NCI-H128 (cell line): ENCODE measurements around the gene CTIF.

ENCODE experiments used
- DNase-seq: peaks from one replicate; lab custom pipeline; 2025; ENCODE audit not compliant: unreplicated experiment; lab: John Stamatoyannopoulos, UW

Gene CTIF

DNA sequence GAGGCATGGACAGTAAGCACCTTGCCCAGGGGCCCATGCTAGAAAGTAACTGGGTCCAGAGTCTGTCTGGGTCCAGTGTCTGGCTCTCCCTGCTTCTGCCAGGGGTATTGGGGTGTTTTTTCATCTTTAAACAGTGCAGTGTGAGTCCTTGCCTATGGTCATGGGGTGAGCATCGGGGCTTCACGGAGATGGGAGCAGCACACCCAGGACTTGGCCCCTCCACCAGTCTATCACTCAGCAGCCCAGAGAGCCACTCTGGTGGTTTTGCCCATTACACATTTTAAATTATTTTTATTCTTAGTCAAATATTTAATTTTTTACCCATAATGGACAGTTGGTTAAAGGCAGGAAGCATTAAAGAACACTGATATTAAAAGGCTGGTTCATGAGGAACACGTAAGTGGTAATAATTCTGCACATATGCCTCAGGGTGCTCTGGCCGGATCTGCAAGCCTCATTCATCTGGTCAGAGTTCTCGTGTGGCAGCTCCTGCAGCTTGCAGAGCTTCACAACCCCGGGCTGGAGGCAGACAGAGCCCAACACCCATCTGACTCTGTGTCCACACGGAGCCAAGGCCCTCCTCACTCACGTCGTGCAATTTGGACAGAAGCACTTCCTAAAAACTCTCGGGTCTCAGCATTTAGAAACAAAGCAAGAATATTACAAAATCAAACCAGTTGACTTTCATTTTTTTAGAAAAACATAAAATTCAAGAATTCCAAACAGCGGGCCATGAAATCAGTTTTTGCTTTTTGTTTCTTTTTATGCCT is 204.1 kb downstream of the CTIF start:
- DNase-seq = no peak

DNA sequence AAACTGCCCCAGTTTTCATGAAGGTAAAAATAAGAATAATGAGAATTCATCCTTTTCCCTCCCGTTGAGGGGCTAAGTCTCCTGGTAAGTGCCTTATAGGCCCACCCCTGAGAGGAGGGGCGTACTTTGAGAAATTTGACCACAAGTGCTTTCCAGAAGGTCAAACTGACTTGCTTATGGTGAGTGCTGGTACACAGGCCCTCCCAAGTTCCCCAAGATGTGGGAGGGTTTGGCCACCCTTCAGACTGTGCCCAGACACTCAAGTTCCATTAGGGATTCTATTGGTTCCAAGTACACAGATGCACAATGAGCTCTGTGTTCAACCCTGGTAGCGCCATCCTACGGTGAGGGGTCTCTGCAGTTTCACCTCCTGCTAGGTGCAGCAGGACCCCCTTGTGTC is 205.1 kb downstream of the CTIF start:
- DNase-seq = no peak

DNA sequence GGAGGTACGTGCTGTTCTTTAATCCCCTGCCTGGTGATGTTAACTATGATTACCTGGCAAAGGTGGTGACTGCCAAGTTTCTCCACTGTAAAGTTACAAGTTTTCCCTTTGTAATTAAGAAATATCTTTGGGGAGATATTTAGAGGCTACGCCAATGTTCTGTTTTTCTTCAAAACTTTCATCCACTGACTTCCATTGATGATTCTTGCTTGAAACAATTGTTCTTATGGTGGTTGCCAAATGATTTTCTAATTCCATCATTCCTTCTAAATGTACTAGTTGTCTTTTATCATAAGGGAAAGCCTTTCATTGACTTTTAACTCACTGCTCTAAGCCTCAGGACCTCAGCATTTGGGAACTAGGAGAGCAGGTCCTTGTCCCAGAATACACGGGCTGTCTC is 206.5 kb downstream of the CTIF start:
- no peak for DNase-seq

DNA sequence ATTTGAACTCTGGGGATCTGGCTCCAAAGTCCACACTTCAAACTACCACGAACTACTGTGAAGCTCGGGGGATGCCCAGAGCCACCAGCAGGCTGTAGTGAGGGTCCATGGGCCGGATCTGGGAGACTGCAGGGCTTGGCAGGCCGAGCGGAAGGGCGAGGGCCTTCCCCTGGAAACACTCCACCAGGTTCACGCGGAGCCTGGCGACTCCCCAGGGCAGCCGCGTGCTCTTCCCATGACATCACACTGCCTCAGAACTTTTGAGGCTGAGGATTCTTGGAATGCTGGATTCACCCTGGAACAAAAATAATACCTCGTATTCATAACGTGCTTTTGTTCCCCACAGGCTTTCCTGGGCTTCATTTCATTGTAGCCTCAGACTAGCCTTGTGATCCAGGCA is 210.9 kb downstream of the CTIF start:
- no peak for DNase-seq

DNA sequence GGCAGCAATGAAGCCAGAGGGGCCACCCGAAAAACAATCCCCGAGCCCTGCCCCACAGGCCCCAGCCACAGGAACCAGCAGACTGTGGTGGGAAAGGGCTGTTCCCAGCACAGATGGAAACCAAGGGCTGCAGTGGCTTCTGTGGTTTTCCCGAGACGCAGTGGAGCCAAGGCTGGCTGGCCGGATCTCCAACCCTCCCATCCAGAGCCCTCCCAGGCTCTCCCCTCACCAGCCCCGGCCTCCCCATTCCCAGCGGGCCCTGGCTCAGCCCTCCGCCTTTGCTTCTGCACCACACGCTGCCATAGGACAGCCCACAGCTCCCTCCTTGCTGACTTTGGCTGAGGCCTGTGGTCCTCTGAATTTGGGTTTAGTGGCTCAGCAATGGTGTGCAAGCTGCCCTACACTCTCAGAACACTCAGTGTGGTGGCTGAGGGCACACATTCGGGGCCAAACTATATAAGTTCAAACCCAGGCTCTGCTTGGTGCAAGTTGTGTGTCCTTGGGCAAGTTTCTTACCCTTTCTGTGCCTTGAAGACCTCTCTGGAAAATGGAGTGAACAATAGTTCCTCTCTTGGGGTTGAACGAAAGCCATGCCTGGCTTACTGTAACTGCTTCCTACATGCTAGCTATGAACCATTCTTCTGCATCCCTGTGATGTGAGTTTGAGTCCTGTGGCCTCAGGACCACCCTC is 211.8 kb downstream of the CTIF start:
- no peak for DNase-seq

DNA sequence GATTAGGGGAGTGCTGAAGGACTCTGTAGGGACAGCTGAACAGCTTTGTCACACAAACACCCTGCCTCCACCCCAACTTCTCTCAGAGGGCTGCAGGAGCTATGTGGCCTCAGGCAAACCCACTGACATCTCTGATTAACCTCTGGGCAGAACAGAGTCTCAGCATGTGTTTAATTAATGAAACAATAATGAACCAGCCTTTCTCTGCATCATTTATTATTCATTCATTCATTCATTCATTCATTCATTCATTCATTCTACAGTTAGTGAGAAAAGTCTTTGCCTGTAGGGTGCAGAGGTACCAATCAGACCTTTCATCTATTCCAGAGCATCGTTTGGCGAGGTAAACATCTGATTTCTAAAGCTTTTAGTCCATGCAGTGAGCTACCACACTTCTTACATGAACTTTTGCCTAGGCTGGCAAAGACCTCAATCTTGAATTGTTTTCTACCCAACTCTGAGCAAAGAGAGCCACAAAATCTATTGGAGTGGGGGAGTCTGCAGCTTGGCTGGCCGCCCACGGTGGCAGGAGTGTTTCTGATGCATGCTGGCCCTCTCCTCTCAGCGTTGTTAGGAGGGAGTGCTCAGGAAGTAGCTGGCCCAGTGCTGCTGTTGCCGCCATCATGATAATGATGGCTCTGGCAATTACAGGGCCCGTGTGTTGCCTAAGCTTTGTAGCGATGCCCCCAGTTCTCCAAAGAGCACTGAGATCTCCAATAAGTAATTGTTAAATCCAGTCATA is 213.1 kb downstream of the CTIF start:
- no peak for DNase-seq

DNA sequence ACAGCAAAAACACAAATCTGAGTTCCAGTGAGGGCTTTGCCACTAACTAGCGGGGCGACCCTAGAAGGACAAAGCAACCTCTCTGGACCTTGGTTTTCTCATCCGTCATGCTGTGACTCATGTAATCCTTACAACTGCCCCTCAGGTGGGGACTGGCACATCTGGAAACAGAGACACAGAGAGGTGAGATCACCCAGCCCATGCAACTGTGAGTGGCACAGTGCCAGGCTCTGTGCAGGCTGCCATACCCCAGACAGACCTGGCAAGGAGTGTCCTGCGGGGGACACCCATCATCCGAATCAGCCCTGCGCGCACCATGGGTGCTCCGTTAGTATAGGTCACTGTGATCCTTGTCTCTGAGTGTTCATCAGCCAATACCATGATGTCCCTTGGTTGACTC is 213.6 kb downstream of the CTIF start:
- no peak for DNase-seq

DNA sequence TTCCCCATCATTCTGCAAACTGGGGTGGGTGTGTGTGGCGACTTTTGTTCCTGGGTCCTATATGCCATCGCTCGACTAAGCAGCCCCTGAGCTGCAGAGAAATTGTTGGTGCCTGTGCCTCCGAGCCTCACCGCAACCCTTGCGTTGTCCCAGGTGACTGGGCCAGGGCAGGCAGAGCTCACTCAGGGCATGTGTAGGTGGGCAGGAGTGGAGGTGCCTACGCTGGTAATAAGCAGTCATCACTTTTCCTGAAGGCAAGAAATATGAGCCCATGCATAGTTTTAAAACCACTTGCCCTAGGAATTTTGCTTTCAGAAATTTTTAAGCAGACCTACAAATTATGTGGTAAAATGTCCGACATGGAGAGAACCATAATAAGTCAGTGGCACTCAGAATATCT is 214.1 kb downstream of the CTIF start:
- no peak for DNase-seq

DNA sequence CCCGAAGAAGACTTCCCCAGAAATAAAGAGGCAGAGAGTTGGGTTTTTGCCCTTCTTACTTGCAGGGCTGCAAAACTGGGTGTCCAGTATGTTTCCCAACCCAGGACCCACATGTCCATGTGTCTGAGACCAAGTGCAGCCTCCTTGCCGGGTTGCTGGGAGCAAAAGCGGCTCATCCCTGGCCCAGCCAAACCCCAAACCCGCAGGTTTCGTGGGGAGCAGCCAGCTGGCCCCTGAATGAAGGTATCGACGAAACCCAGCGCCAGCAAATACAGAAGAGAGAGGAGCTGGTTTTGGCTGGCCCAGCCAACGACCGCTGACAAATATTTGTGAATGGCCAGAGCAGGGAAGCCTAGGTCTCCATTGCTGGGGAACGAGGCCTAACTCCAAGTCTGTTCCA is 214.9 kb downstream of the CTIF start:
- no peak for DNase-seq

DNA sequence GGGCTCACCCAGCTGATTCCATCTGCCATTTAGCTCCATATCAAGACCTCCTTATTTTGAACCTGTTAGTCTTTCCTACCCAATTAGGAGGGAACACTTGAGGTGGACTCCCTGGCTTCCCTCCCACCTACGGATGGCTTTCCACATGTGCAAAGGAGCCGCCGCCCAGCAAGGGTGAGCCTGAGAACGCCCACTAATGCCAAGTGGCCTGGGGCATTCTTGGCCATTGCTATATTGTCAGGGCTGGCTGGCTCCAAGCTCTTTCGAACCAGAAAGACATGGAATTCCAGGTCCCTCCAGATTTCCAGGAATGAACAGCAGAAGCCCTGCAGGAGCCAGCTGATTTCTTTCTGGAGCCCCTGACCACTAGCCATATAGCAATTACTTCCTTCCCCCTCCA is 215.7 kb downstream of the CTIF start:
- DNase-seq = no peak

DNA sequence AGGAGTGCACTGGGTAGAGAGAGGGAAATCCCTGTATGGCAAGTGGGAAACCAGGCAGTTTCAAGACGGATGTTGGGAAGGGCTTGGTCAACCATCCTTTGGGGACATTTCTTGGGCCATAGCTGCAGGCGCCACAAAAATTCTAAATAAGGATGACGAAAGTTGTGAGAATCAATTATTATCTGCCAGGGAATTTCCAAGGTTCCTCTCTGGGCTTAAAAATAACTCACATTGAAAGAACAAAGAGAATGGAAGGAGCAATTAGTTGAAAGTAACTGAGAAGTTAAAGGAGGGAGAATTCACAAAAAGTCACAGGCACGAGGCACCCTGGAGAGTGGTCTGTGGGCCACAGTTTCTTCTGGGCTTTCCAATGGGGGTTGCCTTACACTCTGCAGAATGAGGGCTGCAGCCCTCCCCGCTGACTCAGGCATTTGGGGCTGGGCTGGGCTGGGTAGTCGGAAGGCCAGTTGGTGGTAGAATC is 216.2 kb downstream of the CTIF start:
- no peak for DNase-seq

DNA sequence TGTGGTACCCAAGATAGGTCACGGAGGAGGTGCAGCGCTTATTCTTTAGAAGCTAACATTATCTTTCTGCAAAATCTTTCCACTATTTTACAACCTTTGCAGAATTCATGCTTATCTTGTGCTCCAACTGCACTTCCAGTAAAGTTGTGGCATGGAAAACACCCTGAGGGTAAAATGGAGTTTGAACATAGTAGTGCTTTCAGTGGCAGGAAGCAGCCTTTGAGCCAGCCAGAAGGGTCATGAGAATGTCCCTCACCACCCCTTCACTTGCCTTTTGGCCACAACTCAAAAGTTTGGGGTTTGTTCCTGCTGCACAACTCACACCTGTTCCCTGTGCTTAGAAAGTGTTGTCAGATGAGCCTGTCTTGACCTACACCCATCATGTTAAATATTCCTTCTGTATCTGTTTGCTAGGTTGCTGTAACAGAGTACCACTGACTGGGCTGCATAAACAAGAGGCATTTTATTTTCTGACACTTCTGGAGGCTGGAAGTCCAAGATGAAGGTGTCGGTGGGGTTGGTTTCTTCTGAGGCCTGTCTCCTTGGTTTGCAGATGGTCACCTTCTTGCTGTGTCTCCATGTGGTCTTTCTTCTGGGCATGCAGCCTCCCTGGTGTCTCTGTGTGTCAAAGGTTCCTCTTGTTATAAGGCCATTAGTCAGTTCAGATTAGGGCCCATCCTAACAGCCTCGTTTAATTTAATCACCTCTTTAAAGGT is 217.8 kb downstream of the CTIF start:
- no peak for DNase-seq

DNA sequence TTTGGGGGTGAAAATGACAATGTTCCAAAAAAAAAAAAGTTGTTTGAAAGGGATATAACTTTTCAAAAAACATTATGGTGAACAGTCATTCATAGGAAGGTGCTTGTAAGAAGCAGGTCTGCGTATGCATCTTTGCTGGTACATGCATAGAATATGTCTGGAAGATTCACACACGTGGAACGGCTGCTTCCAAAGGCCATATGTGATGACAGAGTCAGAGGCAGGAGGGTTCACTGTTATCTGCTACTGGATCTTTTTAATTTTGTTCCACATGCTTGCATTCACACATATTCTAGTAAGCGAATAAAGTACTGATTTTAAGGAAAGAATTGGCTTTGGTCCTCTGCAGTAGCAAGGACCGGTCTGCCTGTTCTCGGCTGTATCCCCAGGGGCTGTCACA is 218.5 kb downstream of the CTIF start:
- no peak for DNase-seq

DNA sequence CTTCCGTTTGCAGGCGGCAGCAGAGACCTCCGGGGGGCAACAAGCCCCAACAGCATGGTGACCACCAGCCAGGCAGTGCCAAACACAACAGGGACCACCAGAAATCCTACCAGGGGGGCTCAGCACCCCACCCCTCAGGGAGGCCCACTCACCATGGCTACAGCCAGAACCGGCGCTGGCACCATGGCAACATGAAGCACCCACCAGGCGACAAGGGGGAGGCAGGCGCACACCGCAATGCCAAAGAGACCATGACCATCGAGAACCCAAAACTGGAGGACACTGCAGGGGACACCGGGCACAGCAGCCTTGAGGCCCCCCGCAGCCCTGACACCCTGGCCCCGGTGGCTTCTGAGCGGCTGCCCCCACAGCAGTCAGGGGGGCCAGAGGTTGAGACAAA is 219.1 kb downstream of the CTIF start:
- DNase-seq = no peak

DNA sequence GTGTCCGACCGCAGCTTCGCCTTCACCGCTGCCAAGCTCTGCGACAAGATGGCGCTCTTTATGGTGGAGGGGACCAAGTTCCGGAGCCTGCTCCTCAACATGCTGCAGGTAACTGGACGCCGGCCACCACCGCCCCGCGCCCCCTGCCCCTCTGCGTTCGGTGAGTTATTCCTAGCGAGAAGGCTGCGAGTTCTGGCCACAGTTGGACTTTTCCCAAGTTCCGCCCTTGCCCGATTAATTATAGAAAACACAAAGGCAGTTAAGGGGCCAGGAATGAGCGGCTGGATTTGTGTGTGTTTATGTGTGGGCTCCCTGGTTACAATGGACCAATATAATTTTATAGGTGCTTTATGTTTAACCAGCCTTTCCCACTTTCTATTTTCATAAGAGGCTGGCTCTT is 222.8 kb downstream of the CTIF start:
- DNase-seq = no peak

DNA sequence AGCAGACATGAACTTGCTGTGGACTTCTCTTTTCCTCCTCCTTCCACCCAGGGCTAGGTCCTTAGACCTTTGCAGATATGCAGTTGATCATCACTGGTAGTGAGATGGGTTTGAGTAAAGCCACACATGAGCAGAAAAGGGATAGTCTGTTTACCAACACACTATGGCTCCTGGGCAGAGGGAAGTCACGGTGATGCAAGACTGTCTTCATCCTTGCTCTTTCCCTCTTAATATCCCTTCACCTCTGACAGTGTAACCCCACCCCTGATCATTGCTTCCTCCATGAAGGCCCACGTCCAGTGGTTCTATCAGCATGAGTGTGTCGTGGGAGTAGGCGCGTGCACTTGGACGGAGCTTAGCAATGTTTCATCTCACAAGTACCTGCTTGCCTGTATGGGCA is 223.2 kb downstream of the CTIF start:
- no peak for DNase-seq

DNA sequence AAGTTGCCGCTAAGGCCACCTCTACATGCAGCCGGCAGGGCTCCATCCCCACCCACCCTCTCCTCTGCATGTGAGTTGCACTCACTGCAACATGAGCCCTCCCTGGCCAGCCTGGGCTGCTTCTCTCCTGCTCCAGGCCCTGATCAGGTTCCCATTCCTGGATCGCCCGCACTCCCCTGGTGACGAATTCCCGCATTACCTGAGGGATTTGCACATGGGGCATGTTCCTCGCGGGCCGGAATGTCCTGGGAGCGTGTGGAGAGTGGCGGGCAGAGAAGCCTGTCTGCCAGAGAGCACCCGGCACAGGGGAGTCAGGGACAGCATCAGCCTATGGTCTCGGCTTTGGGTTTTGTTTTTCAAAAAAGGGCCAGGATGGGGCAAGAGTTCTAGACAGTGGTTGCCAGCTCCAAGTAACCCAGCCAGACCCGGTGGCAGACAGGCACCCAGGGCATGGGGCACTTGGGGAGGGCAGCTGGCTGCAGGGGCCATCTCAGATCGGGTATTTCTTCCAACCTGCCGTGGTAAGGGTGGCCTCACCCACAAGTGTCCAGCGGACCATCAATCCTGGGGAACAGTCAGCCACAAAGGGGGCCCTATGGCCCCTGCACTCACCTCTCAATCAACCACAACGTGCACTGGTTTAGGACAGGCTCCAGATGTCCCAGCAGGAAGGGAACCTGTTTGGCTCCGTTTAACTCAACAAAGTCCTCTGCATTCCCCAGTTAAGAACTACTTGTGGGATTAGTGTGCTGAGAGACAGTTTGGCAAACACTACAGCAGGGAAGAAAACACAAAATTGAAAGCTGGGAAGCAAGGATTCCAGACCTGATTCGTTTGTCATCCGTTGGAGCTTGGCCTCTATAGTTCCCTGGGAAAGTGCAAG is 224.2 kb downstream of the CTIF start:
- no peak for DNase-seq

DNA sequence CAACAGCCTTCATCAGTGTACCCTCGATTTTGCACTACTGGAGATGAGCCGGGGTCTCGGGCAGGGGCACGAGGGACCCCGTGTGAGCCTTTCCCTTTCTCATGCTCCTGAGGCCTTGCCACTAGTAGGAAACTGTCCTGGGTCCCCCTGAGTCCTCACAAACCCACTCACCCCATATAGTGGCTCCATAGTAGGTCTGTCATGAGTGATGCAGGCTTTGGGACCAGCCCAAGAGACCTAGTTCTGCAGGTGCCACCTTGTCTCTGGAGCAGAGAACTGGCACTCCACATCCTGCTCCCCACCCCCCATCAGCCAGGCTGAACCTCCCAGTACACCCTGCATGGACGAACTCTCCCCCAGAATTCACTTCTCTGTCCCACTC is 224.9 kb downstream of the CTIF start:
- DNase-seq = no peak

DNA sequence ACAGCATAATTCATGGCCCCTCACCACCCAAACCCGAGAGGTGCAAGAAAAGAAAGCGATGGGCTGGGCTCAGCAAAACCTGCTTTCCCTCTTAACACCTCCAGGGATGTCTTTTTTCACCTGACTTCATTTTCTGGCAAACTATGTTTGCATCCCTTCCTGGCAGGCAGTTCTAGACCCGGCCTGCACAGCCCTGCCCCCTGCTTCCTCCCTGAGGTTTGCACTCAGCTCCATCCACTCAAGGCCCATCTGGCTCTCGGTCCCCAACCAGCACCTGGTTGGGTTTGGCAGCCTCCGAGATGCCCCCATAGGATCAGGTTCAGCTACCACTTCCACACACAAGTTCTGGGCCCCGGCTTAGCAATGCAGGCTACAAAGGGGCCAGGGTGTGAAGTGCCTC is 226.2 kb downstream of the CTIF start:
- DNase-seq = no peak

DNA sequence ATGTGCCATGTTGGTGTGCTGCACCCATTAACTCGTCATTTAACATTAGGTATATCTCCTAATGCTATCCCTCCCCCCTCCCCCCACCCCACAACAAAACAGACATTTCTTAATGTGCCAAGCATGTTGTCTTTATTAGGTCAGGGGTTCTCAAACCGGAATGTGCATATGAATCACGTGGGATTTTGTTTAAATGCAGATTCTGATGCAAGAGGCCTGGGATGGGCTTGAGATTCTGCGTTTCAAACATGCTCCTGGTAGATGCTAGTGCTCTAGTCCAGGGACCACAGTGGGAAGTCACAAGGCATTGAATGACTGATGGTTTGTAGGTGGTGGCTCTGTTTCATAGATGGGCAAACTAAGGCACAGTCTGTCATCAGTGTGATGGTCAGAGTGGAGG is 227.2 kb downstream of the CTIF start:
- DNase-seq = no peak
